Sigmoid colon (tissue), 4 donors: ENCODE results near the gene ERG28.

Experiments
- EP300 ChIP-seq, 4 donors: sonication (generic); formaldehyde crosslinking; IDR thresholded peaks; one replicate each; pipeline ENCODE4 v1.6.1; 2017; ENCODE audit warnings: antibody characterized with exemption in 4 of 4
- POLR2A ChIP-seq, 2 donors: fragments of 450-650 bp; IDR thresholded peaks; one replicate each; pipeline ENCODE4 v1.6.1; 2016; ENCODE audit warnings: antibody characterized with exemption in 2 of 2, mild to moderate bottlenecking in 2 of 2, moderate library complexity in 2 of 2
- POLR2AphosphoS5 ChIP-seq, 4 donors: sonication (generic); formaldehyde crosslinking; IDR thresholded peaks; one replicate each; pipeline ENCODE4 v1.6.1; 2017; ENCODE audit warnings: antibody characterized with exemption in 4 of 4
- TF ChIP-seq, protein P1 (sequence below), 4 experiments: fragments of 450-650 bp in 3 of 4; fragments of 200-600 bp in 1 of 4; IDR thresholded peaks; one replicate each; pipeline ENCODE4 v1.5.1; 2016 to 2019; ENCODE audit warnings: antibody characterized with exemption in 4 of 4, mild to moderate bottlenecking in 3 of 4, moderate library complexity in 2 of 4

- TF ChIP-seq, protein P1, sequence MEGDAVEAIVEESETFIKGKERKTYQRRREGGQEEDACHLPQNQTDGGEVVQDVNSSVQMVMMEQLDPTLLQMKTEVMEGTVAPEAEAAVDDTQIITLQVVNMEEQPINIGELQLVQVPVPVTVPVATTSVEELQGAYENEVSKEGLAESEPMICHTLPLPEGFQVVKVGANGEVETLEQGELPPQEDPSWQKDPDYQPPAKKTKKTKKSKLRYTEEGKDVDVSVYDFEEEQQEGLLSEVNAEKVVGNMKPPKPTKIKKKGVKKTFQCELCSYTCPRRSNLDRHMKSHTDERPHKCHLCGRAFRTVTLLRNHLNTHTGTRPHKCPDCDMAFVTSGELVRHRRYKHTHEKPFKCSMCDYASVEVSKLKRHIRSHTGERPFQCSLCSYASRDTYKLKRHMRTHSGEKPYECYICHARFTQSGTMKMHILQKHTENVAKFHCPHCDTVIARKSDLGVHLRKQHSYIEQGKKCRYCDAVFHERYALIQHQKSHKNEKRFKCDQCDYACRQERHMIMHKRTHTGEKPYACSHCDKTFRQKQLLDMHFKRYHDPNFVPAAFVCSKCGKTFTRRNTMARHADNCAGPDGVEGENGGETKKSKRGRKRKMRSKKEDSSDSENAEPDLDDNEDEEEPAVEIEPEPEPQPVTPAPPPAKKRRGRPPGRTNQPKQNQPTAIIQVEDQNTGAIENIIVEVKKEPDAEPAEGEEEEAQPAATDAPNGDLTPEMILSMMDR (IDR thresholded peaks at IDR 0.05), result no peak
- TF ChIP-seq POLR2AphosphoS5 (IDR thresholded peaks at IDR 0.05) (no peak), POLR2A (IDR thresholded peaks at IDR 0.05) (no peak), EP300 (IDR thresholded peaks at IDR 0.05) (no peak)
Measured at GRCh38 chr14:75705014-75705413, 44.3 kb upstream of the ERG28 start.
